ENCODE data around the gene MYO9B.
A peak's percentile ranks its signal among the peaks of the same experiment; 100 is the strongest.

The MYO9B gene

DNA sequence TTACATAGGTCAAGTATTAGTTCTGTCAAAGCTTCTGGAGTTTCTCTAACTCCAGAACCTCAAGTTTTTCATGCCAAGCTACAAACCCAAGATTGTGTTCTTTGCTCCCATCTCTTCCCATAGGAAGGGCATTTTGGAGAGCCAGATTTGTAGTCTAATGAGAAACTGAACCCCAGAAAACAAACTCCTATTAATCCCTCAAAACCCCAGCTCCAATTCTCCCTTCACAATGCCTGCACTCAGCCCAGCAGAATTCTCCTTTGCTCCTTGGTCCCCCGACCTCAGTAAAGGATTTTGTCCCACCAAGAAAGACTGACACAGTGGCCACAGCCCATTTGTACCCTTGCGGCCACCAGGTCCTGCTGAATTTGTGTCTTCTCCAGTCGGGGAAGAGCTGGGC lies 180.6 kb downstream of the MYO9B start:
- no peaks in the 10 kb centered on the region for H3K36me3 Mint-ChIP-seq (ENCODE audit: low read depth)
- H3K9me3 Mint-ChIP-seq = no peaks in the 10 kb centered on the region
- H3K4me1 Mint-ChIP-seq = peaks cover 12% of the 10 kb centered on the region
- no peaks in the 10 kb centered on the region for H3K27me3 Mint-ChIP-seq (ENCODE audit: low read depth, poor library complexity)
- no peak overlapping the region for H3K27ac Mint-ChIP-seq
- DNase-seq = no peak
- no peak for TF ChIP-seq CTCF (IDR thresholded peaks at IDR 0.05)
- no peak overlapping the region for H3K4me3 Mint-ChIP-seq

GRCh38 chr19:17259118-17259780 lies 183.7 kb downstream of the MYO9B start:
- no peak overlapping the region for H3K27ac Mint-ChIP-seq
- no peaks in the 10 kb centered on the region for H3K36me3 Mint-ChIP-seq (ENCODE audit: low read depth)
- H3K27me3 Mint-ChIP-seq (ENCODE audit: low read depth, poor library complexity) = no peaks in the 10 kb centered on the region
- no peak for DNase-seq
- H3K4me1 Mint-ChIP-seq = peaks cover 29% of the 10 kb centered on the region
- H3K4me3 Mint-ChIP-seq = no peak overlapping the region
- no peaks in the 10 kb centered on the region for H3K9me3 Mint-ChIP-seq
- TF ChIP-seq CTCF (IDR thresholded peaks at IDR 0.05) = no peak

GRCh38 chr19:17259934-17260333 lies 184.4 kb downstream of the MYO9B start:
- H3K27ac Mint-ChIP-seq = no peak overlapping the region

GRCh38 chr19:17260842-17261325 lies 185.3 kb downstream of the MYO9B start:
- Mint-ChIP-seq H3K4me1 (peaks cover 31% of the 10 kb centered on the region), H3K9me3 (no peaks in the 10 kb centered on the region), H3K27me3 (ENCODE audit: low read depth, poor library complexity) (no peaks in the 10 kb centered on the region), H3K4me3 (no peak overlapping the region), H3K36me3 (ENCODE audit: low read depth) (no peaks in the 10 kb centered on the region), H3K27ac (peak overlapping the region; percentile 28)
- TF ChIP-seq CTCF (IDR thresholded peaks at IDR 0.05) = peak; percentile 96
- DNase-seq = peak; percentile 92

More at GRCh38 chr19:17259934-17260333, 184.4 kb downstream of the MYO9B start:
- TF ChIP-seq CTCF (IDR thresholded peaks at IDR 0.05) = no peak
- peaks cover 31% of the 10 kb centered on the region for H3K4me1 Mint-ChIP-seq
- H3K36me3 Mint-ChIP-seq (ENCODE audit: low read depth) = no peaks in the 10 kb centered on the region
- H3K27me3 Mint-ChIP-seq (ENCODE audit: low read depth, poor library complexity) = no peaks in the 10 kb centered on the region
- H3K9me3 Mint-ChIP-seq = no peaks in the 10 kb centered on the region
- DNase-seq = no peak
- H3K4me3 Mint-ChIP-seq = no peak overlapping the region

- H3K4me1 Mint-ChIP-seq = peaks cover 40% of the 10 kb centered on the region
- peaks cover under 1% of the 10 kb centered on the region for H3K36me3 Mint-ChIP-seq (ENCODE audit: low read depth)
- H3K27me3 Mint-ChIP-seq (ENCODE audit: low read depth, poor library complexity) = no peaks in the 10 kb centered on the region
- no peak overlapping the region for H3K27ac Mint-ChIP-seq
- no peak for TF ChIP-seq CTCF (IDR thresholded peaks at IDR 0.05)
- DNase-seq = no peak
- peaks cover 4% of the 10 kb centered on the region for H3K9me3 Mint-ChIP-seq
- no peak overlapping the region for H3K4me3 Mint-ChIP-seq
These were observed 187.0 kb downstream of the MYO9B start for GRCh38 chr19:17262557-17262956.
